Ishikawa (cell line): Measurements from ENCODE around the gene PODN.

Experiments used
- CEBPB ChIP-seq: IDR thresholded peaks from 2 replicates; pipeline ENCODE4 v1.6.1; 2012
- CREB1 ChIP-seq: IDR thresholded peaks from 2 replicates; pipeline ENCODE4 v1.6.1; 2012; ENCODE audit warnings: low read depth
- EGR1 ChIP-seq: IDR thresholded peaks from 2 replicates; pipeline ENCODE4 v1.6.1; 2012
- EP300 ChIP-seq: IDR thresholded peaks from 2 replicates; pipeline ENCODE4 v1.6.1; 2012; ENCODE audit warnings: borderline replicate concordance
- FOXM1 ChIP-seq: IDR thresholded peaks from 2 replicates; pipeline ENCODE4 v1.6.1; 2012; ENCODE audit warnings: low read depth, borderline replicate concordance
- NFIC ChIP-seq: IDR thresholded peaks from 2 replicates; pipeline ENCODE4 v1.6.1; 2012
- RAD21 ChIP-seq: IDR thresholded peaks from 2 replicates; pipeline ENCODE4 v1.6.1; 2012; ENCODE audit warnings: low read depth
- TAF1 ChIP-seq: IDR thresholded peaks from 2 replicates; pipeline ENCODE4 v1.6.1; 2012; ENCODE audit warnings: low read depth, mild to moderate bottlenecking
- TCF12 ChIP-seq: IDR thresholded peaks from 2 replicates; pipeline ENCODE4 v1.6.1; 2012; ENCODE audit warnings: low read depth
- TEAD4 ChIP-seq: IDR thresholded peaks from 2 replicates; pipeline ENCODE4 v1.6.1; 2012
- YY1 ChIP-seq: IDR thresholded peaks from 2 replicates; pipeline ENCODE4 v1.6.1; 2012; ENCODE audit warnings: low read depth
- ZBTB7A ChIP-seq: IDR thresholded peaks from 2 replicates; pipeline ENCODE4 v1.6.1; 2012; ENCODE audit warnings: low read depth
- TF ChIP-seq, protein P1 (sequence below): IDR thresholded peaks from 2 replicates; pipeline ENCODE4 v1.6.1; 2012
- TF ChIP-seq, protein P2 (sequence below): IDR thresholded peaks from 2 replicates; pipeline ENCODE4 v1.6.1; 2012; ENCODE audit warnings: low read depth, mild to moderate bottlenecking
- TF ChIP-seq, protein P3 (sequence below): IDR thresholded peaks from 2 replicates; pipeline ENCODE4 v1.6.1; 2012

The PODN gene

DNA sequence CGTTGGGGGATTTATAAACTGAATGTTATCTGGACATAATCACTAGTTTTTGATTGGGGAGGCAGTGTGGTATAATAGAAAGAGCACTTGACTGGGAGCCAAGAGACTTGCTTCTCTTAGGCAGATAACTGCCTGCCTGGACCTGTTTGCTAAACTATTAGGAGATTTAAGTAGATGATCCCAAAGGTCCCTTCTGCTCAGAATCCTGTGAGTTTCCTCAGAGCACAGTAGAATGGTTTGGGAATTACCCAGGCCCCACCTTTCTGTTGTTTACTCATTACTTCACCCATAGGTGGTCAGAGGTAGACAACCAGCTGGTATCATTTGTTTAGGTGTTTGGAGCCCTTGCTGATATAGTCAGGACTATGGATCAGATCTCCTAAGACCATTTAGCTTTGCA, 10.3 kb upstream of the PODN start:
- no peak for TF ChIP-seq TAF1

GRCh38 chr1:53057127-53057526, 4.9 kb upstream of the PODN start:
- TF ChIP-seq TAF1 (no peak), EP300 (no peak), YY1 (no peak), CEBPB (no peak), FOXM1 (no peak), EGR1 (no peak), TCF12 (no peak), CREB1 (no peak), TEAD4 (no peak), ZBTB7A (no peak), RAD21 (no peak), NFIC (no peak)
- TF ChIP-seq, protein P1, sequence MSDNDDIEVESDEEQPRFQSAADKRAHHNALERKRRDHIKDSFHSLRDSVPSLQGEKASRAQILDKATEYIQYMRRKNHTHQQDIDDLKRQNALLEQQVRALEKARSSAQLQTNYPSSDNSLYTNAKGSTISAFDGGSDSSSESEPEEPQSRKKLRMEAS = no peak
- TF ChIP-seq, protein P2, sequence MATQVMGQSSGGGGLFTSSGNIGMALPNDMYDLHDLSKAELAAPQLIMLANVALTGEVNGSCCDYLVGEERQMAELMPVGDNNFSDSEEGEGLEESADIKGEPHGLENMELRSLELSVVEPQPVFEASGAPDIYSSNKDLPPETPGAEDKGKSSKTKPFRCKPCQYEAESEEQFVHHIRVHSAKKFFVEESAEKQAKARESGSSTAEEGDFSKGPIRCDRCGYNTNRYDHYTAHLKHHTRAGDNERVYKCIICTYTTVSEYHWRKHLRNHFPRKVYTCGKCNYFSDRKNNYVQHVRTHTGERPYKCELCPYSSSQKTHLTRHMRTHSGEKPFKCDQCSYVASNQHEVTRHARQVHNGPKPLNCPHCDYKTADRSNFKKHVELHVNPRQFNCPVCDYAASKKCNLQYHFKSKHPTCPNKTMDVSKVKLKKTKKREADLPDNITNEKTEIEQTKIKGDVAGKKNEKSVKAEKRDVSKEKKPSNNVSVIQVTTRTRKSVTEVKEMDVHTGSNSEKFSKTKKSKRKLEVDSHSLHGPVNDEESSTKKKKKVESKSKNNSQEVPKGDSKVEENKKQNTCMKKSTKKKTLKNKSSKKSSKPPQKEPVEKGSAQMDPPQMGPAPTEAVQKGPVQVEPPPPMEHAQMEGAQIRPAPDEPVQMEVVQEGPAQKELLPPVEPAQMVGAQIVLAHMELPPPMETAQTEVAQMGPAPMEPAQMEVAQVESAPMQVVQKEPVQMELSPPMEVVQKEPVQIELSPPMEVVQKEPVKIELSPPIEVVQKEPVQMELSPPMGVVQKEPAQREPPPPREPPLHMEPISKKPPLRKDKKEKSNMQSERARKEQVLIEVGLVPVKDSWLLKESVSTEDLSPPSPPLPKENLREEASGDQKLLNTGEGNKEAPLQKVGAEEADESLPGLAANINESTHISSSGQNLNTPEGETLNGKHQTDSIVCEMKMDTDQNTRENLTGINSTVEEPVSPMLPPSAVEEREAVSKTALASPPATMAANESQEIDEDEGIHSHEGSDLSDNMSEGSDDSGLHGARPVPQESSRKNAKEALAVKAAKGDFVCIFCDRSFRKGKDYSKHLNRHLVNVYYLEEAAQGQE = no peak
- TF ChIP-seq, protein P3, sequence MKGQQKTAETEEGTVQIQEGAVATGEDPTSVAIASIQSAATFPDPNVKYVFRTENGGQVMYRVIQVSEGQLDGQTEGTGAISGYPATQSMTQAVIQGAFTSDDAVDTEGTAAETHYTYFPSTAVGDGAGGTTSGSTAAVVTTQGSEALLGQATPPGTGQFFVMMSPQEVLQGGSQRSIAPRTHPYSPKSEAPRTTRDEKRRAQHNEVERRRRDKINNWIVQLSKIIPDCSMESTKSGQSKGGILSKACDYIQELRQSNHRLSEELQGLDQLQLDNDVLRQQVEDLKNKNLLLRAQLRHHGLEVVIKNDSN = no peak

DNA sequence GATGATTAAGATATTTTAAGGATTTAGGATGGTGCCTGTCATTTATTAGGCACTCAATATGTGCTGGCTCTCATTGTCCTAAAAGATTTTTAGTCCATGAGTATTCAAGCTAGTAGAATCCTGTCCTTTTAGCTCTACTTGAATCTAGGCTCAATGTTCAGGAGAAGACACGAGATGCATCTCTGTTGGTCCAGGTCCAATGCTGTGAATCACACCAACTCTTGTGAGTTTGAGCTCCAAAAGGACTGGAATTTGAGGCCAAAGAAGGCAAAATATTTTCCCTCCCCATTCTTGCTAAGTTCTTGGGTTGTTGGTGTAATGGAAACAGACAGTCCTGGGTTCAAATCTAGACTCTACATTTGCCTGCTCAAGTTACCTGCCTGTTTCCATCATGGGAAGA, 1.4 kb upstream of the PODN start:
- no peak for TF ChIP-seq NFIC
- TF ChIP-seq TAF1 = no peak
- no peak for TF ChIP-seq CREB1
- TF ChIP-seq YY1 = no peak
- no peak for TF ChIP-seq ZBTB7A

DNA sequence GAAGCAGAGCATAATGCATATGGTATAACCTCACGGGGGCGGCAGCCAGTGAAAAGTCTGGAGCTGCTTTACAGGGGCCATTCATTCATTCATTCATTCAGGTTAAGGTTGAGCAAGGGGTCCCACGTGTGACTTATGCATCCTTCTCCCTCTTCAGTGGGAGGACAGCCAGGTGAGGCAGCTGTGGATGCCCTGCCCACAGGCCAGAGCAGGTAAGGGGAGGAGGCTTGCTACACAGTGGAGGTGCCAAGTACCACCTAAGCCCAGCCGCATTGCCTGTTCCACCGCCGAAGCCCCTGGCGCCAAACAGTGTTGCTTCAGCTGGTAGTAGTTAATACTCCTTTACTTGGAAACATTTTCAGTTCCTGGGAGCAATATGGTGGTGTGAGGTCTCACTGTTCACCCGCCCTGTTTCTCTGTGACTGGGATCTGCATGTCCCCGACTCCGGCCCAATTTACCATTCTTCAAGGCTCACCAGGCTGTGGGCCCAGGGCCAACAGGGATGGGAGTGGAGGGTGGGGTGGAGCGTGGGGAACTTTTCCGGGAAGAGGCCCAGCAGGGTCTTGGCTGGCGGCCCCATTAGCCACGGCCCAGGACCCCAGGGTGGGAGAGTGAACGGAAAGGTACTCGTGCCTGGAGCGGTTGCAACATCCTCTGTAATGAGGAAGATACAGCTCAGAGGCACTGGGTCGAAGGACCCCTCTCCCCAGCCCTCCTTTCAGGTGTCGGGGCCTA, 722 bp upstream of the PODN start:
- TF ChIP-seq EGR1 = no peak
- TF ChIP-seq TCF12 = 0 out of 2 replicates have a peak, but pooled peaks have one; percentile 7

DNA sequence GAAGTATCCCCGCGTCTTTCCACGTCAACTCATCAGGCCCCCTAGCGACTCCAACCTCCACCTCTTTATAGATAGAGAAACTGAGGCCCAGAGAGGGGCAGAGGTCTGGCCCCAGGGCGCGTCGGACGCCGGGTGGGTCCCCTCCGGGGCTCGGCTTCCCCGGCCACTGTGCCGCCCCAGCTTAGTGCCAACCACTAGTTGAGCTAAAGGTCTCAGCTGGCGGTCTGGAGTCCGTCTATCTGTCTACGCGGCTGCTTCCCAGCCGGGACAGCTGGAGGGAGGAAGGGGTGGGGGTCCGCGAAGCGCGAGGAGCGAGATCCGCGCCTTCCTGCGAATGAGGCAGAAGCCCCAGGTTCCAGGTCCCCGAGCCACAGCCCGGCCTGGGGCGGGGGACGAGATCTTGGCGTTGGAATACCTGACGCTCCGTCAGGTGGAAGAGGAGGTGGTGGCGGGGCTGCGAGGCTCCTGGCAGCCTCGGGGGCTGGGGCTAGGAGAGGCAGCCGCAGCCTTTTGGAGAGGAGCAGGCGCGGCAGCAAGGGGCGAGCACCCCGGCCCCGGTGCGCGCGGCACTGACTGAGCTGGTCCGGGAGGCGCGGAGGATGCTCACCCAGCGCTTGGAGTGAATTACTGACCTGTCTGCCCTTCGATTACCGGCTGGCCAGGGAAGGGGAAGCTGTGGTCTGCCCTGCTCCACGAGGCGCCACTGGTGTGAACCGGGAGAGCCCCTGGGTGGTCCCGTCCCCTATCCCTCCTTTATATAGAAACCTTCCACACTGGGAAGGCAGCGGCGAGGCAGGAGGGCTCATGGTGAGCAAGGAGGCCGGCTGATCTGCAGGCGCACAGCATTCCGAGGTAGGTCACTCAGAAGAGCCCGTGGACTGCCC, 937 bp downstream of the PODN start:
- no peak for TF ChIP-seq CREB1
- no peak for TF ChIP-seq FOXM1
- no peak for TF ChIP-seq EP300
- no peak for TF ChIP-seq YY1
- TF ChIP-seq, protein P3 = no peak
- TF ChIP-seq CEBPB = no peak
- TF ChIP-seq TAF1 = no peak
- TF ChIP-seq, protein P2 = no peak
- no peak for TF ChIP-seq TCF12
- TF ChIP-seq RAD21 = no peak
- TF ChIP-seq NFIC = no peak
- no peak for TF ChIP-seq ZBTB7A

- no peak for TF ChIP-seq YY1
- no peak for TF ChIP-seq NFIC
- no peak for TF ChIP-seq FOXM1
- no peak for TF ChIP-seq CEBPB
- TF ChIP-seq TEAD4 = no peak
- TF ChIP-seq, protein P1 = no peak
- TF ChIP-seq, protein P2 = no peak
- TF ChIP-seq RAD21 = no peak
- no peak for TF ChIP-seq EGR1
- no peak for TF ChIP-seq CREB1
- no peak for TF ChIP-seq TCF12
- TF ChIP-seq ZBTB7A = no peak
Measured at GRCh38 chr1:53063744-53064515, 1.9 kb downstream of the PODN start.
